ENCODE results near the gene PLA2G4F.

DNA sequence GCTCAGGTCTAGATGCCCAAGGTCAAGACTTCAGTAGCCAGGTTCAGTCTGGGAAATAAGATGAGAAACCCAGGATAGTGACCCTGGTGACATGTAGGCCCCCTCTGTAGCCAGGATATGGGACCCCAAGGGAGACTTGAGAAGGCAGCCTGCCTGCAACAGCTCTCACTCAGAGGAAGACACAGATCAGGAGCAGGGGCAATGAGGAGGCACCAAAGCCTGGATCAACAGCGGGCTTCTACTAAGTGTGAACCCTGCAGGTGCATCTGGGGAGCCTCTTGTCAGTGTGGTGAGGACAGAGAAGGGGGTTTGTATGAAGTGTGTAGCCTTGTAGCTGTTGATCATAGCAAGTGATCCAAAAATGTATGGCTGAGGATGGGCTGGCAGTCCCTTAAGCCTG, 25.4 kb downstream of the PLA2G4F start:
- TF ChIP-seq, protein P1, sequence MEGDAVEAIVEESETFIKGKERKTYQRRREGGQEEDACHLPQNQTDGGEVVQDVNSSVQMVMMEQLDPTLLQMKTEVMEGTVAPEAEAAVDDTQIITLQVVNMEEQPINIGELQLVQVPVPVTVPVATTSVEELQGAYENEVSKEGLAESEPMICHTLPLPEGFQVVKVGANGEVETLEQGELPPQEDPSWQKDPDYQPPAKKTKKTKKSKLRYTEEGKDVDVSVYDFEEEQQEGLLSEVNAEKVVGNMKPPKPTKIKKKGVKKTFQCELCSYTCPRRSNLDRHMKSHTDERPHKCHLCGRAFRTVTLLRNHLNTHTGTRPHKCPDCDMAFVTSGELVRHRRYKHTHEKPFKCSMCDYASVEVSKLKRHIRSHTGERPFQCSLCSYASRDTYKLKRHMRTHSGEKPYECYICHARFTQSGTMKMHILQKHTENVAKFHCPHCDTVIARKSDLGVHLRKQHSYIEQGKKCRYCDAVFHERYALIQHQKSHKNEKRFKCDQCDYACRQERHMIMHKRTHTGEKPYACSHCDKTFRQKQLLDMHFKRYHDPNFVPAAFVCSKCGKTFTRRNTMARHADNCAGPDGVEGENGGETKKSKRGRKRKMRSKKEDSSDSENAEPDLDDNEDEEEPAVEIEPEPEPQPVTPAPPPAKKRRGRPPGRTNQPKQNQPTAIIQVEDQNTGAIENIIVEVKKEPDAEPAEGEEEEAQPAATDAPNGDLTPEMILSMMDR (conservative IDR thresholded peaks at IDR 0.05) = no peak
- TF ChIP-seq EZH2 (IDR thresholded peaks at IDR 0.05; ENCODE audit: low read depth) = no peak

Measured in PC-9 (cell line).